Measurements from ENCODE around the gene HCN4.
A peak's percentile ranks its signal among the peaks of the same experiment; 100 is the strongest.

The HCN4 gene

GRCh38 chr15:73389971-73390544 lies 21.3 kb upstream of the HCN4 start:
- H3K4me1 ChIP-seq (ENCODE audit: control insufficient read depth, insufficient read depth, low read length, unreplicated experiment) = peaks cover 27% of the 10 kb centered on the region
- H3K36me3 ChIP-seq (ENCODE audit: insufficient read depth, low read length) = no peaks in the 10 kb centered on the region
- no peak overlapping the region for H3K4me3 ChIP-seq (ENCODE audit: low read depth, low read length)
- H2AFZ ChIP-seq (ENCODE audit: low read length, unreplicated experiment) = no peak overlapping the region
- H3K27me3 ChIP-seq (ENCODE audit: insufficient read depth, low read length) = peaks cover 25% of the 10 kb centered on the region
- H3K79me2 ChIP-seq (ENCODE audit: control insufficient read depth, insufficient read depth, low read length, unreplicated experiment) = no peaks in the 10 kb centered on the region
- H3K27ac ChIP-seq (ENCODE audit: low read depth, low read length) = no peak overlapping the region

- H3K4me3 ChIP-seq (ENCODE audit: low read depth, low read length) = no peak overlapping the region
- no peak overlapping the region for H2AFZ ChIP-seq (ENCODE audit: low read length, unreplicated experiment)
- H3K27me3 ChIP-seq (ENCODE audit: insufficient read depth, low read length) = peaks cover 20% of the 10 kb centered on the region
- peaks cover 27% of the 10 kb centered on the region for H3K4me1 ChIP-seq (ENCODE audit: control insufficient read depth, insufficient read depth, low read length, unreplicated experiment)
- no peaks in the 10 kb centered on the region for H3K79me2 ChIP-seq (ENCODE audit: control insufficient read depth, insufficient read depth, low read length, unreplicated experiment)
- H3K36me3 ChIP-seq (ENCODE audit: insufficient read depth, low read length) = no peaks in the 10 kb centered on the region
- H3K27ac ChIP-seq (ENCODE audit: low read depth, low read length) = no peak overlapping the region
Observed at GRCh38 chr15:73389539-73389938, 20.8 kb upstream of the HCN4 start.

GRCh38 chr15:73388256-73388781 lies 19.6 kb upstream of the HCN4 start:
- Histone ChIP-seq H3K4me1 (ENCODE audit: control insufficient read depth, insufficient read depth, low read length, unreplicated experiment) (peaks cover 27% of the 10 kb centered on the region), H3K79me2 (ENCODE audit: control insufficient read depth, insufficient read depth, low read length, unreplicated experiment) (no peaks in the 10 kb centered on the region), H3K27me3 (ENCODE audit: insufficient read depth, low read length) (peaks cover 11% of the 10 kb centered on the region), H3K27ac (ENCODE audit: low read depth, low read length) (peak overlapping the region; percentile 84), H3K4me3 (ENCODE audit: low read depth, low read length) (0 out of 2 replicates have a peak overlapping the region, but pooled peaks have one; percentile 0), H3K36me3 (ENCODE audit: insufficient read depth, low read length) (no peaks in the 10 kb centered on the region), H2AFZ (ENCODE audit: low read length, unreplicated experiment) (no peak overlapping the region)

GRCh38 chr15:73387507-73388255 lies 18.9 kb upstream of the HCN4 start:
- Histone ChIP-seq H3K27me3 (ENCODE audit: insufficient read depth, low read length) (peaks cover 5% of the 10 kb centered on the region), H3K4me3 (ENCODE audit: low read depth, low read length) (0 out of 2 replicates have a peak overlapping the region, but pooled peaks have one; percentile 0), H3K79me2 (ENCODE audit: control insufficient read depth, insufficient read depth, low read length, unreplicated experiment) (no peaks in the 10 kb centered on the region), H3K36me3 (ENCODE audit: insufficient read depth, low read length) (no peaks in the 10 kb centered on the region), H3K27ac (ENCODE audit: low read depth, low read length) (peak overlapping the region; percentile 84), H3K4me1 (ENCODE audit: control insufficient read depth, insufficient read depth, low read length, unreplicated experiment) (peaks cover 27% of the 10 kb centered on the region), H2AFZ (ENCODE audit: low read length, unreplicated experiment) (peak overlapping the region; percentile 48)

GRCh38 chr15:73386886-73387506 lies 18.2 kb upstream of the HCN4 start:
- Histone ChIP-seq H3K79me2 (ENCODE audit: control insufficient read depth, insufficient read depth, low read length, unreplicated experiment) (no peaks in the 10 kb centered on the region), H2AFZ (ENCODE audit: low read length, unreplicated experiment) (peak overlapping the region; percentile 48), H3K27ac (ENCODE audit: low read depth, low read length) (peak overlapping the region; percentile 84), H3K4me3 (ENCODE audit: low read depth, low read length) (no peak overlapping the region), H3K27me3 (ENCODE audit: insufficient read depth, low read length) (peaks cover 10% of the 10 kb centered on the region), H3K36me3 (ENCODE audit: insufficient read depth, low read length) (no peaks in the 10 kb centered on the region), H3K4me1 (ENCODE audit: control insufficient read depth, insufficient read depth, low read length, unreplicated experiment) (peaks cover 27% of the 10 kb centered on the region)

GRCh38 chr15:73386238-73386637 lies 17.5 kb upstream of the HCN4 start:
- no peak overlapping the region for H3K4me3 ChIP-seq (ENCODE audit: low read depth, low read length)
- no peak overlapping the region for H2AFZ ChIP-seq (ENCODE audit: low read length, unreplicated experiment)
- no peaks in the 10 kb centered on the region for H3K36me3 ChIP-seq (ENCODE audit: insufficient read depth, low read length)
- H3K27me3 ChIP-seq (ENCODE audit: insufficient read depth, low read length) = peaks cover 18% of the 10 kb centered on the region
- H3K79me2 ChIP-seq (ENCODE audit: control insufficient read depth, insufficient read depth, low read length, unreplicated experiment) = no peaks in the 10 kb centered on the region
- H3K27ac ChIP-seq (ENCODE audit: low read depth, low read length) = no peak overlapping the region
- peaks cover 27% of the 10 kb centered on the region for H3K4me1 ChIP-seq (ENCODE audit: control insufficient read depth, insufficient read depth, low read length, unreplicated experiment)

- peaks cover 24% of the 10 kb centered on the region for H3K4me1 ChIP-seq (ENCODE audit: control insufficient read depth, insufficient read depth, low read length, unreplicated experiment)
- H3K36me3 ChIP-seq (ENCODE audit: insufficient read depth, low read length) = no peaks in the 10 kb centered on the region
- H3K27ac ChIP-seq (ENCODE audit: low read depth, low read length) = no peak overlapping the region
- H3K27me3 ChIP-seq (ENCODE audit: insufficient read depth, low read length) = peaks cover 28% of the 10 kb centered on the region
- H3K79me2 ChIP-seq (ENCODE audit: control insufficient read depth, insufficient read depth, low read length, unreplicated experiment) = no peaks in the 10 kb centered on the region
- no peak overlapping the region for H2AFZ ChIP-seq (ENCODE audit: low read length, unreplicated experiment)
- no peak overlapping the region for H3K4me3 ChIP-seq (ENCODE audit: low read depth, low read length)
Observed at GRCh38 chr15:73385205-73385604, 16.4 kb upstream of the HCN4 start.

- Histone ChIP-seq H3K27me3 (ENCODE audit: insufficient read depth, low read length) (peaks cover 42% of the 10 kb centered on the region), H3K4me1 (ENCODE audit: control insufficient read depth, insufficient read depth, low read length, unreplicated experiment) (peaks cover 15% of the 10 kb centered on the region), H3K79me2 (ENCODE audit: control insufficient read depth, insufficient read depth, low read length, unreplicated experiment) (no peaks in the 10 kb centered on the region), H3K4me3 (ENCODE audit: low read depth, low read length) (no peak overlapping the region), H3K27ac (ENCODE audit: low read depth, low read length) (no peak overlapping the region), H3K36me3 (ENCODE audit: insufficient read depth, low read length) (no peaks in the 10 kb centered on the region), H2AFZ (ENCODE audit: low read length, unreplicated experiment) (no peak overlapping the region)
Observed at GRCh38 chr15:73383310-73384189, 14.8 kb upstream of the HCN4 start.

- Histone ChIP-seq H3K4me3 (ENCODE audit: low read depth, low read length) (no peak overlapping the region), H3K27me3 (ENCODE audit: insufficient read depth, low read length) (peaks cover 49% of the 10 kb centered on the region), H3K79me2 (ENCODE audit: control insufficient read depth, insufficient read depth, low read length, unreplicated experiment) (no peaks in the 10 kb centered on the region), H2AFZ (ENCODE audit: low read length, unreplicated experiment) (no peak overlapping the region), H3K36me3 (ENCODE audit: insufficient read depth, low read length) (no peaks in the 10 kb centered on the region), H3K4me1 (ENCODE audit: control insufficient read depth, insufficient read depth, low read length, unreplicated experiment) (peaks cover 2% of the 10 kb centered on the region), H3K27ac (ENCODE audit: low read depth, low read length) (no peak overlapping the region)
Observed at GRCh38 chr15:73382115-73382514, 13.4 kb upstream of the HCN4 start.

- H3K79me2 ChIP-seq (ENCODE audit: control insufficient read depth, insufficient read depth, low read length, unreplicated experiment) = no peaks in the 10 kb centered on the region
- H3K27ac ChIP-seq (ENCODE audit: low read depth, low read length) = no peak overlapping the region
- no peak overlapping the region for H2AFZ ChIP-seq (ENCODE audit: low read length, unreplicated experiment)
- peaks cover 55% of the 10 kb centered on the region for H3K27me3 ChIP-seq (ENCODE audit: insufficient read depth, low read length)
- H3K4me1 ChIP-seq (ENCODE audit: control insufficient read depth, insufficient read depth, low read length, unreplicated experiment) = no peaks in the 10 kb centered on the region
- no peaks in the 10 kb centered on the region for H3K36me3 ChIP-seq (ENCODE audit: insufficient read depth, low read length)
- no peak overlapping the region for H3K4me3 ChIP-seq (ENCODE audit: low read depth, low read length)
Observed at GRCh38 chr15:73380661-73381060, 11.9 kb upstream of the HCN4 start.

Measured in ACC112 (cell line).